VCaP (cell line): Measurements from ENCODE around the gene OR5AC2.
A peak's percentile ranks its signal among the peaks of the same experiment; 100 is the strongest.

Source experiments
- H3K27ac ChIP-seq: fragments of 450-650 bp; 2 replicates; pipeline ENCODE4 v1.5.1; 2017
- TF ChIP-seq, protein P1 (sequence below): fragments of 450-650 bp; conservative IDR thresholded peaks from 2 replicates; pipeline ENCODE4 v1.5.1; 2017; ENCODE audit warnings: mild to moderate bottlenecking, moderate library complexity

The OR5AC2 gene, protein sequence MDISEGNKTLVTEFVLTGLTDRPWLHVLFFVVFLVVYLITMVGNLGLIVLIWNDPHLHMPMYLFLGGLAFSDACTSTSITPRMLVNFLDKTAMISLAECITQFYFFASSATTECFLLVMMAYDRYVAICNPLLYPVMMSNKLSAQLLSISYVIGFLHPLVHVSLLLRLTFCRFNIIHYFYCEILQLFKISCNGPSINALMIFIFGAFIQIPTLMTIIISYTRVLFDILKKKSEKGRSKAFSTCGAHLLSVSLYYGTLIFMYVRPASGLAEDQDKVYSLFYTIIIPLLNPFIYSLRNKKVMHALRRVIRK

DNA sequence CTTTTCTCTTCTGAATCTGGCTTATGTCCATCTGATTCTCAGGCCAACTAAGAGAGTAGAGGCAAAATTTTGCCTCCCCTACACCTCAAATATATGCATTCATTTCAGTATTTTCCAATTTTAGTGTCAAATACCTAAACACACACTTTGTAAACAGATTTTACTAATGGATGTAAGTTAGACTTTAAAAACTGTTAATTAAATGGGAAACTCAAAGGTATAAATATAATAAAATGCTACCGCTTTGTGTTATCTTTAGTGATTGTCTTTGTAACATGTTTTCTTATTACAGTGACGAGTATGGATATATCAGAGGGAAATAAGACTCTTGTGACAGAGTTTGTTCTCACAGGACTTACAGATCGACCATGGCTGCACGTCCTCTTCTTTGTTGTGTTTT, at the start of gene OR5AC2:
TSS of gene OR5AC2 (plus strand) at position 301 of the 400 bp plus-strand sequence. CDS start at position 301, 0 bp downstream.
- no peak within 1 kb of the TSS for H3K27ac ChIP-seq
- TF ChIP-seq, protein P1, sequence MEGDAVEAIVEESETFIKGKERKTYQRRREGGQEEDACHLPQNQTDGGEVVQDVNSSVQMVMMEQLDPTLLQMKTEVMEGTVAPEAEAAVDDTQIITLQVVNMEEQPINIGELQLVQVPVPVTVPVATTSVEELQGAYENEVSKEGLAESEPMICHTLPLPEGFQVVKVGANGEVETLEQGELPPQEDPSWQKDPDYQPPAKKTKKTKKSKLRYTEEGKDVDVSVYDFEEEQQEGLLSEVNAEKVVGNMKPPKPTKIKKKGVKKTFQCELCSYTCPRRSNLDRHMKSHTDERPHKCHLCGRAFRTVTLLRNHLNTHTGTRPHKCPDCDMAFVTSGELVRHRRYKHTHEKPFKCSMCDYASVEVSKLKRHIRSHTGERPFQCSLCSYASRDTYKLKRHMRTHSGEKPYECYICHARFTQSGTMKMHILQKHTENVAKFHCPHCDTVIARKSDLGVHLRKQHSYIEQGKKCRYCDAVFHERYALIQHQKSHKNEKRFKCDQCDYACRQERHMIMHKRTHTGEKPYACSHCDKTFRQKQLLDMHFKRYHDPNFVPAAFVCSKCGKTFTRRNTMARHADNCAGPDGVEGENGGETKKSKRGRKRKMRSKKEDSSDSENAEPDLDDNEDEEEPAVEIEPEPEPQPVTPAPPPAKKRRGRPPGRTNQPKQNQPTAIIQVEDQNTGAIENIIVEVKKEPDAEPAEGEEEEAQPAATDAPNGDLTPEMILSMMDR, result no peak

DNA sequence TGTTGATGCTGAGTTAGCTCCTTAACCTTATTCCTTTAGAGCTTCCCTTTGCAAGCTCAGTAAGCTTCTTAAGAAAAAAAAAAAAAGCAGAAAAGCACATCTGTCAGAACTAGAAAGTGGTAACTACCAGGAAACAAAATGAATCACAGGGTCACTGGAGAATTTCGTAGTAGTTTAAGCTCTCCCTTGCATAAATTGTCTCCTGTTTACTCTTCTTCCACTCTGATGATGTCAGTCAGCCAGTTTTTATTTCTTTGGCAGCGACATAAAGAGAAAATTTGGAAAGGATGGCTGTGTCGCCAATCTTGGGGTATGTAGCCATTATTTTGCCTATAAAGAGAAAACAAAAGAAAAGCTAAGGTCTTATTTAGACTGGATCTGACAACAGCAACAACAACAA, 48.7 kb upstream of the OR5AC2 start:
- TF ChIP-seq, protein P1, result no peak
- no peak overlapping the region for H3K27ac ChIP-seq

DNA sequence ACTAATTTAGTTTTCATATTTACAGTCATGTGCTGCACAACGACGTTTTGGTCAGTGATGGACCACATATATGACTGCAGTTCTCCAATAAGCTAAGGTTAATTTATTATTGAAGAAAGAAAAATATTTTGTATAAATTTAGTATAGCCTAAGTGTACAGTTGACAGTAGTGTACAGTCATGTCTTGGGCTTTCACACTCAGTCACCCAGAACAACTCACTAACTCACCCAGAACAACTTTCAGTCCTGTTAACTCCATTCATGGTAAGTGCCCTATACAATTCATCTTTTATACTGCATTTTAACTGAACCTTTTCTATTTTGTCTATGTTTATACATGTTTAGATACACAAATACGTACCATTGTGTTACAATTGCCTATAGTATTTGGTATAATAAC, 48.1 kb upstream of the OR5AC2 start:
- H3K27ac ChIP-seq, result no peak overlapping the region; the same call in 1 of the 2 replicates
- TF ChIP-seq, protein P1, result no peak

DNA sequence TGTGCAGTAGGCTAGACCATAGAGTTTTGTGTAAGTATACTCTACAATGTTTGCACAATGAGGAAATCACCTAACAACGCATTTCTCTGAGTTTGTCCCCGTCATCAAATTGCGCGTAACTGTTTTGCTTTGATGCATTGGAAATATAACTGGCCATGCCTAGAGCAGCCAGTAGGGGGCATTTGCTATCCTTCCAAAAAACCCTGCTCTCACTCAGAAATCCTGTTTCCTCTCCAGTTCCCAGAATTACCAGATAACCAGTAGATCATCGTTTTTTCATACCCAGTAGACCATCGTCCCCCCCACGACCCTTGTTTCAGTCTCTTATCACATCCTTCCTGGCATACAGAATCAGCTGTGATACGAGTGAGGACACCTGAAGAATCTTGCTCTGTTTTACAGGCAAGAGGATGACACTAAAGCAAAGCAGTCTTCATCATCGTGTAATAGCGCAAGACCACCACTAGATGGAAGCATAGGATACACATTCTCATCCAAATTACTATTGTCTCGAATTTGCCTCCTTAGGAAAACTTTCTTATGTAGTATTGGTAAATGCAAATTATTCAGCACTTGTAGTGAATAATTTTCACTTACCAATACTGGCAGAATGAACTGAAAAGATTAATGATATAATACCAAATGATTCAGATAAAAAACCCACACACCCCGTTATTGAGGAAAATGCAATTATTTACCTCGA, 47.5 kb upstream of the OR5AC2 start:
- TF ChIP-seq, protein P1, result peak; percentile 94
- H3K27ac ChIP-seq, result peak overlapping the region; percentile 16; the same call in 1 of the 2 replicates

DNA sequence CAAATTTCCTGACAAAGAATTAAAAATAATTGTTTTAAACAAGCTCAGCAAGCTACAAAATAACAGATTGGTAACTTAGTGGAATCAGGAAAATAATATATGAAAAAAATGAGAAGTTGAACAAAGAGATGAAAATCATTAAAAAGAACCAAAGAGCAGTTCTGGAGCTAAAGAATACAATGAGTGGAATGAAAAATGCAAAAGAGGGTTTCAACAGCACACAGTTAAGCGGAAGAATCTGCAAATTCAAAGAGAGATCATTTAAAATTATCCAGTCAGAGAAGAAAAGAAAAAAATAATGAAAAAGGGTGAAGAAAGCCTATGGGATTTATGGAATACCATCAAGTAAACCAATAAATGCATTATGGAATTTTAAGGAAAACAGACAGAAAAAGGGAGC, 45.6 kb upstream of the OR5AC2 start:
- no peak overlapping the region for H3K27ac ChIP-seq
- TF ChIP-seq, protein P1, result no peak

DNA sequence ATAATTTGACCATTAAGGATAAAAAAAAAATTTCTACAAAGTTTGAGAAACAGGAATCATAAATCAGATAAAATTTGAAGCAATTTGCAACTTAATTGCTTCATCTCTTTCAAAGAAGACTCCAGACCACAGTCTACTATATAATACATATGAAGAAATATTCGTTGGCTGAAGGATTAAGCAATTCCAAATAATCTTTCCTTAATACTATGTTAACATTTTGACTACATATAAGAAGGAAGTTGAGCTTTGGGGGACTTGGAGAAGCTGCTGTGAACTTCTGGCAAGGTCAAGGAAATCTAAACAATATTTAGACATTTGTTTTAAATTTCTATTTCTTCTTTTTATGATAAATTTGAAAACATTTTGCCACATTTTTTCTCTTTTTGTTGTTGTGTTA, 38.4 kb upstream of the OR5AC2 start:
- TF ChIP-seq, protein P1, result no peak

DNA sequence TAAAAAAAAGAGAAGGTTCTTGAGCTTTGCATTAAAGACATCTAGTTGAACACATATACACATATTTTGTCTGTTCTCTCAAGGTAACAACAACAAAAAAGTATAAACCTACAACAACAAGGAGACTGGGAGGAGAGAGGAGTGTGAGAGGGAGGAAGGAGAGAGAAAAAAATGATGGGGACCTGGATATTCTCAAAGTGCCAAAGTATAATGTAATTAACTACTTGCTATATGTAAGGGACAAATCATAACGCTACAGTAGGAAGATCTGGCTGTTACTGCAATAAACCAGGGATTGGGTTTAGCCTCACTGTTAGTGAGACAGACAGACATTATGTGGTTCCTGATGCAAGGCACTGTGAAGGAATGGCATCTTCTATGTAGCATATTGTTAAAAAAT, 37.7 kb upstream of the OR5AC2 start:
- no peak overlapping the region for H3K27ac ChIP-seq
- TF ChIP-seq, protein P1, result no peak

More for the DNA sequence above, 38.4 kb upstream of the OR5AC2 start:
- H3K27ac ChIP-seq, result no peak overlapping the region
